HepG2 (cell line): ENCODE data around the gene CTSW. TPM values are rescaled to one million over a fixed set of nuclear protein-coding genes. Genes with fewer than 3 reads are reported as not detected.

Experiments
- ARHGAP35 ChIP-seq: sonication (generic); formaldehyde crosslinking; IDR thresholded peaks from 2 replicates; pipeline ENCODE4 v1.9.0; 2022; ENCODE audit warnings: mild to moderate bottlenecking, inconsistent platforms, moderate library complexity, missing genetic modification reagents, borderline replicate concordance
- ETV5 ChIP-seq: IDR thresholded peaks from 2 replicates; pipeline ENCODE4 v1.6.1; 2018; ENCODE audit warnings: missing biosample characterization, missing genetic modification reagents, inconsistent platforms, borderline replicate concordance
- FIP1L1 ChIP-seq: fragments of 200-400 bp; formaldehyde crosslinking; IDR thresholded peaks from 2 replicates; pipeline ENCODE4 v1.6.1; 2018; ENCODE audit warnings: low read depth, mild to moderate bottlenecking, low read length, moderate library complexity, borderline replicate concordance; ENCODE audit not compliant: insufficient read depth
- HNRNPK ChIP-seq: fragments of 200-400 bp; formaldehyde crosslinking; IDR thresholded peaks from 2 replicates; pipeline ENCODE4 v1.6.1; 2018; ENCODE audit warnings: low read length, low read depth, moderate library complexity, mild to moderate bottlenecking; ENCODE audit not compliant: poor library complexity, severe bottlenecking
- ISL2 ChIP-seq: sonication (generic); formaldehyde crosslinking; IDR thresholded peaks from 2 replicates; pipeline ENCODE4 v1.5.0; 2020; ENCODE audit warnings: missing genetic modification reagents
- KLF13 ChIP-seq: sonication (generic); formaldehyde crosslinking; IDR thresholded peaks from 2 replicates; pipeline ENCODE4 v1.4.0; 2020; ENCODE audit warnings: mild to moderate bottlenecking, missing genetic modification reagents
- MIXL1 ChIP-seq: IDR thresholded peaks from 2 replicates; pipeline ENCODE4 v1.6.1; 2016
- MTA1 ChIP-seq: sonication (generic); formaldehyde crosslinking; IDR thresholded peaks from 2 replicates; pipeline ENCODE4 v1.4.0; 2020; ENCODE audit warnings: missing genetic modification reagents, mild to moderate bottlenecking, borderline replicate concordance
- PHF21A ChIP-seq: sonication (generic); formaldehyde crosslinking; IDR thresholded peaks from 2 replicates; pipeline ENCODE4 v1.5.0; 2020; ENCODE audit warnings: mild to moderate bottlenecking, missing genetic modification reagents
- PRPF4 ChIP-seq: fragments of 200-400 bp; formaldehyde crosslinking; IDR thresholded peaks from 2 replicates; pipeline ENCODE4 v1.6.1; 2016; ENCODE audit warnings: low read length, low read depth; ENCODE audit not compliant: poor library complexity, severe bottlenecking
- ZBTB7A ChIP-seq: sonication (generic); formaldehyde crosslinking; IDR thresholded peaks from 2 replicates; pipeline ENCODE4 v1.8.0; 2022; ENCODE audit warnings: mild to moderate bottlenecking, missing genetic modification reagents
- ZNF569 ChIP-seq: sonication (generic); formaldehyde crosslinking; IDR thresholded peaks from 2 replicates; pipeline ENCODE4 v1.5.0; 2020; ENCODE audit warnings: mild to moderate bottlenecking, missing genetic modification reagents, moderate library complexity, borderline replicate concordance
- ZNF878 ChIP-seq: sonication (generic); formaldehyde crosslinking; IDR thresholded peaks from 2 replicates; pipeline ENCODE4 v1.8.1; 2023; ENCODE audit warnings: mild to moderate bottlenecking, missing genetic modification reagents, moderate library complexity
- ZSCAN31 ChIP-seq: sonication (generic); formaldehyde crosslinking; IDR thresholded peaks from 2 replicates; pipeline ENCODE4 v1.5.0; 2020; ENCODE audit warnings: low read depth, mild to moderate bottlenecking, missing genetic modification reagents
- polyA plus RNA-seq, 8 experiments: library from polyadenylated mRNA; depleted of rRNA in 3 of 8; stranded (reverse) in 7 of 8; unstranded in 1 of 8; fragments of >200 nt; fragmentation: Illumina TruSeq in 4 of 8; extraction: Trizol in 4 of 8; gene quantifications; 2 replicates each; pipeline versions ENCODE4 v1.2.1 to v1.2.3, GENCODE V29; 2011 to 2016; ENCODE audit warnings: low read depth in 4 of 8, missing spikeins in 1 of 8, mixed read lengths in 1 of 8; ENCODE audit not compliant: insufficient read depth in 1 of 8
- total RNA-seq, 5 experiments: library from RNA; depleted of rRNA; stranded (reverse); fragments of >200 nt; fragmentation: Illumina TruSeq; extraction: Trizol; gene quantifications; 2 replicates each; pipeline ENCODE4 v1.2.3, GENCODE V29; 2016; ENCODE audit warnings: low read depth in 1 of 5
- TF ChIP-seq, protein P1 (sequence below): sonication (generic); formaldehyde crosslinking; IDR thresholded peaks from 2 replicates; pipeline ENCODE4 v1.5.0; 2020; ENCODE audit warnings: missing genetic modification reagents
- TF ChIP-seq, protein P2 (sequence below): sonication (generic); formaldehyde crosslinking; IDR thresholded peaks from 2 replicates; pipeline ENCODE4 v1.8.0; 2022; ENCODE audit warnings: mild to moderate bottlenecking, missing genetic modification reagents; ENCODE audit not compliant: insufficient replicate concordance
- TF ChIP-seq, protein P3 (sequence below): IDR thresholded peaks from 2 replicates; pipeline ENCODE4 v1.6.1; 2016; ENCODE audit warnings: mild to moderate bottlenecking
- TF ChIP-seq, protein P4 (sequence below): sonication (generic); formaldehyde crosslinking; IDR thresholded peaks from 2 replicates; pipeline ENCODE4 v1.9.0; 2021; ENCODE audit warnings: missing genetic modification reagents, borderline replicate concordance
- TF ChIP-seq, protein P5 (sequence below): sonication (generic); formaldehyde crosslinking; IDR thresholded peaks from 2 replicates; pipeline ENCODE4 v1.4.0; 2020; ENCODE audit warnings: low read depth, mild to moderate bottlenecking, missing genetic modification reagents

Gene CTSW
- total and polyA plus RNA-seq, 2 of the 13 experiments (the other 11 are each of a cell fraction or from before 2014, with no cell fraction given), result 0.09 TPM; not detected in 1

DNA sequence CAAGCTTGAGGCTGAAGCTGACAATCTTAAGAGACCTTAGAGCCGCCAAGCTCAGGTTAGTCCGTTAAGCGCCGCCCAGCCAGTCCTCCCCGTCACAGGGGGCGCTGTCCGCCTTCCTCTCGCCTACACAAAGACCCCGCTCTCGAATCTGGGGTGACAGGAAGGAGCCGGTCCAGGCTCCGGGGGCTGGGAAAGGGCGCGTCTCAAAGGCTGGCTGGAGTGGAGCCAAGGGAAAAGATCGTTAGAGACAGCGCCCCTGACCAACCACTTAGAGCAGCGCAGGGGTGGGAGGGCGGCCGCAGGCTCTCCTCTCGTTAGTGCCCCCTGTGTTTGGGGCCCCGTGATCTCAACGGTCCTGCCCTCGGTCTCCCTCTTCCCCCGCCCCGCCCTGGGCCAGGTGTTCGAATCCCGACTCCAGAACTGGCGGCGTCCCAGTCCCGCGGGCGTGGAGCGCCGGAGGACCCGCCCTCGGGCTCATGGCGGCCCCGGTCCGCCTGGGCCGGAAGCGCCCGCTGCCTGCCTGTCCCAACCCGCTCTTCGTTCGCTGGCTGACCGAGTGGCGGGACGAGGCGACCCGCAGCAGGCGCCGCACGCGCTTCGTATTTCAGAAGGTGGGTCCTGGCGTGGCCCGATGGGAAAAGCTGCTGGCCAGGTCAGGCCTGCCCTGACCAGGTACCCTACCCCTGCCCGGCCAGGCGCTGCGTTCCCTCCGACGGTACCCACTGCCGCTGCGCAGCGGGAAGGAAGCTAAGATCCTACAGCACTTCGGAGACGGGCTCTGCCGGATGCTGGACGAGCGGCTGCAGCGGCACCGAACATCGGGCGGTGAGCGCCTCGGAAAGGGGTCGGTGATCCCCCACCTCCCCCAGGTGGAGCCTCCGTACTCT, 19.1 kb upstream of the CTSW start, which contains the start of gene MUS81 (continued):
- TF ChIP-seq, protein P1, sequence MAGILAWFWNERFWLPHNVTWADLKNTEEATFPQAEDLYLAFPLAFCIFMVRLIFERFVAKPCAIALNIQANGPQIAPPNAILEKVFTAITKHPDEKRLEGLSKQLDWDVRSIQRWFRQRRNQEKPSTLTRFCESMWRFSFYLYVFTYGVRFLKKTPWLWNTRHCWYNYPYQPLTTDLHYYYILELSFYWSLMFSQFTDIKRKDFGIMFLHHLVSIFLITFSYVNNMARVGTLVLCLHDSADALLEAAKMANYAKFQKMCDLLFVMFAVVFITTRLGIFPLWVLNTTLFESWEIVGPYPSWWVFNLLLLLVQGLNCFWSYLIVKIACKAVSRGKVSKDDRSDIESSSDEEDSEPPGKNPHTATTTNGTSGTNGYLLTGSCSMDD (CRISPR knock-in tag), result no peak
- TF ChIP-seq KLF13 (CRISPR knock-in tag), result no peak
- TF ChIP-seq, protein P2, sequence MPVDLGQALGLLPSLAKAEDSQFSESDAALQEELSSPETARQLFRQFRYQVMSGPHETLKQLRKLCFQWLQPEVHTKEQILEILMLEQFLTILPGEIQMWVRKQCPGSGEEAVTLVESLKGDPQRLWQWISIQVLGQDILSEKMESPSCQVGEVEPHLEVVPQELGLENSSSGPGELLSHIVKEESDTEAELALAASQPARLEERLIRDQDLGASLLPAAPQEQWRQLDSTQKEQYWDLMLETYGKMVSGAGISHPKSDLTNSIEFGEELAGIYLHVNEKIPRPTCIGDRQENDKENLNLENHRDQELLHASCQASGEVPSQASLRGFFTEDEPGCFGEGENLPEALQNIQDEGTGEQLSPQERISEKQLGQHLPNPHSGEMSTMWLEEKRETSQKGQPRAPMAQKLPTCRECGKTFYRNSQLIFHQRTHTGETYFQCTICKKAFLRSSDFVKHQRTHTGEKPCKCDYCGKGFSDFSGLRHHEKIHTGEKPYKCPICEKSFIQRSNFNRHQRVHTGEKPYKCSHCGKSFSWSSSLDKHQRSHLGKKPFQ, result peak; percentile 47
- TF ChIP-seq PRPF4, result no peak
- TF ChIP-seq ZNF569 (CRISPR knock-in tag), result 0 out of 2 replicates have a peak, but pooled peaks have one; percentile 62
- peak; percentile 46; the same call in 1 of the 2 replicates for TF ChIP-seq MIXL1 (CRISPR knock-in tag)
- no peak for TF ChIP-seq ARHGAP35 (CRISPR knock-in tag)
- TF ChIP-seq, protein P3, sequence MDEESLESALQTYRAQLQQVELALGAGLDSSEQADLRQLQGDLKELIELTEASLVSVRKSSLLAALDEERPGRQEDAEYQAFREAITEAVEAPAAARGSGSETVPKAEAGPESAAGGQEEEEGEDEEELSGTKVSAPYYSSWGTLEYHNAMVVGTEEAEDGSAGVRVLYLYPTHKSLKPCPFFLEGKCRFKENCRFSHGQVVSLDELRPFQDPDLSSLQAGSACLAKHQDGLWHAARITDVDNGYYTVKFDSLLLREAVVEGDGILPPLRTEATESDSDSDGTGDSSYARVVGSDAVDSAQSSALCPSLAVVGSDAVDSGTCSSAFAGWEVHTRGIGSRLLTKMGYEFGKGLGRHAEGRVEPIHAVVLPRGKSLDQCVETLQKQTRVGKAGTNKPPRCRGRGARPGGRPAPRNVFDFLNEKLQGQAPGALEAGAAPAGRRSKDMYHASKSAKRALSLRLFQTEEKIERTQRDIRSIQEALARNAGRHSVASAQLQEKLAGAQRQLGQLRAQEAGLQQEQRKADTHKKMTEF (CRISPR knock-in tag), result peak; percentile 82
- peak; percentile 75 for TF ChIP-seq ETV5
- TF ChIP-seq PHF21A (CRISPR knock-in tag), result peak; percentile 95
- TF ChIP-seq, protein P4, sequence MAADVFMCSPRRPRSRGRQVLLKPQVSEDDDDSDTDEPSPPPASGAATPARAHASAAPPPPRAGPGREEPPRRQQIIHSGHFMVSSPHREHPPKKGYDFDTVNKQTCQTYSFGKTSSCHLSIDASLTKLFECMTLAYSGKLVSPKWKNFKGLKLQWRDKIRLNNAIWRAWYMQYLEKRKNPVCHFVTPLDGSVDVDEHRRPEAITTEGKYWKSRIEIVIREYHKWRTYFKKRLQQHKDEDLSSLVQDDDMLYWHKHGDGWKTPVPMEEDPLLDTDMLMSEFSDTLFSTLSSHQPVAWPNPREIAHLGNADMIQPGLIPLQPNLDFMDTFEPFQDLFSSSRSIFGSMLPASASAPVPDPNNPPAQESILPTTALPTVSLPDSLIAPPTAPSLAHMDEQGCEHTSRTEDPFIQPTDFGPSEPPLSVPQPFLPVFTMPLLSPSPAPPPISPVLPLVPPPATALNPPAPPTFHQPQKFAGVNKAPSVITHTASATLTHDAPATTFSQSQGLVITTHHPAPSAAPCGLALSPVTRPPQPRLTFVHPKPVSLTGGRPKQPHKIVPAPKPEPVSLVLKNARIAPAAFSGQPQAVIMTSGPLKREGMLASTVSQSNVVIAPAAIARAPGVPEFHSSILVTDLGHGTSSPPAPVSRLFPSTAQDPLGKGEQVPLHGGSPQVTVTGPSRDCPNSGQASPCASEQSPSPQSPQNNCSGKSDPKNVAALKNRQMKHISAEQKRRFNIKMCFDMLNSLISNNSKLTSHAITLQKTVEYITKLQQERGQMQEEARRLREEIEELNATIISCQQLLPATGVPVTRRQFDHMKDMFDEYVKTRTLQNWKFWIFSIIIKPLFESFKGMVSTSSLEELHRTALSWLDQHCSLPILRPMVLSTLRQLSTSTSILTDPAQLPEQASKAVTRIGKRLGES (CRISPR knock-in tag), result 0 out of 2 replicates have a peak, but pooled peaks have one; percentile 52
- TF ChIP-seq ZNF878 (CRISPR knock-in tag), result no peak; the same call in 1 of the 2 replicates
- 0 out of 2 replicates have a peak, but pooled peaks have one; percentile 17 for TF ChIP-seq ZBTB7A
- 0 out of 2 replicates have a peak, but pooled peaks have one; percentile 10 for TF ChIP-seq MTA1 (CRISPR knock-in tag)
- peak; percentile 76; the same call in 1 of the 2 replicates for TF ChIP-seq ZSCAN31 (CRISPR knock-in tag)
- TF ChIP-seq FIP1L1, result no peak
- TF ChIP-seq, protein P5, sequence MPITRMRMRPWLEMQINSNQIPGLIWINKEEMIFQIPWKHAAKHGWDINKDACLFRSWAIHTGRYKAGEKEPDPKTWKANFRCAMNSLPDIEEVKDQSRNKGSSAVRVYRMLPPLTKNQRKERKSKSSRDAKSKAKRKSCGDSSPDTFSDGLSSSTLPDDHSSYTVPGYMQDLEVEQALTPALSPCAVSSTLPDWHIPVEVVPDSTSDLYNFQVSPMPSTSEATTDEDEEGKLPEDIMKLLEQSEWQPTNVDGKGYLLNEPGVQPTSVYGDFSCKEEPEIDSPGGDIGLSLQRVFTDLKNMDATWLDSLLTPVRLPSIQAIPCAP, result no peak
- peak; percentile 83 for TF ChIP-seq ISL2 (CRISPR knock-in tag)
- TF ChIP-seq HNRNPK, result peak; percentile 59
